Measurements from ENCODE around the gene SLC25A11.

DNA sequence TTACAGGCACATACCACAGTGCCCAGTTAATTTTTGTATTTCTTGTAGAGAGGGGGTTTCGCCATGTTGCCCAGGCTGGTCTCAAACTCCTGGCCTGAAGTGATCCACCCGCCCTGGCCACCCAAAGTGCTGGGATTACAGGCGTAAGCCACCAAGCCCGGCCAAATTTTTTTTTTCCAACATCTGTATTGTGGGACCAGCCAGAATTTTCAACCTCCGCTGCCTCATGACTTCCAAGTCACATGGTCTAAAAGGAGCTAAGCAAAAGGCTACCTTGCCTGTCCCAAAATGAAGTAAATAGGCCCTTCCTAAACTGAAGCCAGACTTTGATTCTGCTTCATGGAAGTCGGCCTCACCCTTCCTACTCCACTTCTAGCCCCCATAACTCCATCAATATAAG, 32.0 kb upstream of the SLC25A11 start:
- TF ChIP-seq, protein P1, sequence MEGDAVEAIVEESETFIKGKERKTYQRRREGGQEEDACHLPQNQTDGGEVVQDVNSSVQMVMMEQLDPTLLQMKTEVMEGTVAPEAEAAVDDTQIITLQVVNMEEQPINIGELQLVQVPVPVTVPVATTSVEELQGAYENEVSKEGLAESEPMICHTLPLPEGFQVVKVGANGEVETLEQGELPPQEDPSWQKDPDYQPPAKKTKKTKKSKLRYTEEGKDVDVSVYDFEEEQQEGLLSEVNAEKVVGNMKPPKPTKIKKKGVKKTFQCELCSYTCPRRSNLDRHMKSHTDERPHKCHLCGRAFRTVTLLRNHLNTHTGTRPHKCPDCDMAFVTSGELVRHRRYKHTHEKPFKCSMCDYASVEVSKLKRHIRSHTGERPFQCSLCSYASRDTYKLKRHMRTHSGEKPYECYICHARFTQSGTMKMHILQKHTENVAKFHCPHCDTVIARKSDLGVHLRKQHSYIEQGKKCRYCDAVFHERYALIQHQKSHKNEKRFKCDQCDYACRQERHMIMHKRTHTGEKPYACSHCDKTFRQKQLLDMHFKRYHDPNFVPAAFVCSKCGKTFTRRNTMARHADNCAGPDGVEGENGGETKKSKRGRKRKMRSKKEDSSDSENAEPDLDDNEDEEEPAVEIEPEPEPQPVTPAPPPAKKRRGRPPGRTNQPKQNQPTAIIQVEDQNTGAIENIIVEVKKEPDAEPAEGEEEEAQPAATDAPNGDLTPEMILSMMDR (IDR thresholded peaks at IDR 0.05): no peak
- no peak for TF ChIP-seq EP300 (IDR thresholded peaks at IDR 0.05)
- no peak for TF ChIP-seq POLR2A (IDR thresholded peaks at IDR 0.05)

Data from gastroesophageal sphincter (tissue), 3 donors.